HG02763 (cell line): ENCODE measurements around the gene ZC3H18.

Experiments used
- ATAC-seq: cut with Tn5 transposase; IDR thresholded peaks from one replicate; pipeline ENCODE4 v1.9.1; 2021; ENCODE audit warnings: mild to moderate bottlenecking, moderate library complexity; ENCODE audit not compliant: unreplicated experiment

ZC3H18 gene

GRCh38 chr16:88532434-88533241 lies 37.6 kb upstream of the ZC3H18 start:
- ATAC-seq = no peak

- no peak for ATAC-seq
Observed at GRCh38 chr16:88533381-88533917, 36.8 kb upstream of the ZC3H18 start.

- peak; percentile 53 for ATAC-seq
Observed at GRCh38 chr16:88533932-88534637, 36.1 kb upstream of the ZC3H18 start.

GRCh38 chr16:88534638-88535190 lies 35.5 kb upstream of the ZC3H18 start:
- peak; percentile 2 for ATAC-seq

GRCh38 chr16:88535191-88535856 lies 34.9 kb upstream of the ZC3H18 start:
- ATAC-seq = no peak

GRCh38 chr16:88535857-88536222 lies 34.4 kb upstream of the ZC3H18 start:
- no peak for ATAC-seq

GRCh38 chr16:88536510-88536909 lies 33.7 kb upstream of the ZC3H18 start:
- no peak for ATAC-seq

- no peak for ATAC-seq
Observed at GRCh38 chr16:88536971-88537751, 33.0 kb upstream of the ZC3H18 start.

GRCh38 chr16:88537859-88538258 lies 32.3 kb upstream of the ZC3H18 start:
- ATAC-seq = no peak

- no peak for ATAC-seq
Observed at GRCh38 chr16:88538366-88539060, 31.7 kb upstream of the ZC3H18 start.

GRCh38 chr16:88539261-88539651 lies 30.9 kb upstream of the ZC3H18 start:
- ATAC-seq = no peak

GRCh38 chr16:88539652-88540345 lies 30.4 kb upstream of the ZC3H18 start:
- ATAC-seq = no peak

- ATAC-seq = no peak
Observed at GRCh38 chr16:88540346-88540977, 29.7 kb upstream of the ZC3H18 start.

- no peak for ATAC-seq
Observed at GRCh38 chr16:88541831-88542616, 28.2 kb upstream of the ZC3H18 start.

GRCh38 chr16:88543230-88543813 lies 26.9 kb upstream of the ZC3H18 start:
- ATAC-seq = no peak

- no peak for ATAC-seq
Observed at GRCh38 chr16:88545781-88546180, 24.4 kb upstream of the ZC3H18 start.

- ATAC-seq = no peak
Observed at GRCh38 chr16:88548131-88548874, 21.9 kb upstream of the ZC3H18 start.
